Endothelial cell of umbilical vein (primary cell): ENCODE data around the gene KRT37.

Source experiments
- CTCF ChIP-seq, 2 donors: IDR thresholded peaks; 1 replicate in 1 of 2; 2 replicates in 1 of 2; pipeline ENCODE4 v1.5.1; 2011; ENCODE audit warnings: low read length in 2 of 2, mild to moderate bottlenecking in 2 of 2, moderate library complexity in 2 of 2, control low read depth in 1 of 2, inconsistent platforms in 1 of 2, low read depth in 1 of 2; ENCODE audit not compliant: insufficient read depth in 1 of 2; ENCODE audit errors: extremely low read depth in 1 of 2
- MAX ChIP-seq: IDR thresholded peaks from 2 replicates; pipeline ENCODE4 v1.6.1; 2011; ENCODE audit not compliant: insufficient read depth, insufficient read length

GRCh38 chr17:41428591-41429291 is 4.4 kb upstream of the KRT37 start:
- TF ChIP-seq MAX (no peak), CTCF (IDR thresholded peaks at IDR 0.05; ENCODE audit: extremely low read depth in 1 of 2, insufficient read depth in 1 of 2, low read depth in 1 of 2, low read length in 2 of 2) (no peak)
